ENCODE measurements around the gene PLPPR1.

The PLPPR1 gene

DNA sequence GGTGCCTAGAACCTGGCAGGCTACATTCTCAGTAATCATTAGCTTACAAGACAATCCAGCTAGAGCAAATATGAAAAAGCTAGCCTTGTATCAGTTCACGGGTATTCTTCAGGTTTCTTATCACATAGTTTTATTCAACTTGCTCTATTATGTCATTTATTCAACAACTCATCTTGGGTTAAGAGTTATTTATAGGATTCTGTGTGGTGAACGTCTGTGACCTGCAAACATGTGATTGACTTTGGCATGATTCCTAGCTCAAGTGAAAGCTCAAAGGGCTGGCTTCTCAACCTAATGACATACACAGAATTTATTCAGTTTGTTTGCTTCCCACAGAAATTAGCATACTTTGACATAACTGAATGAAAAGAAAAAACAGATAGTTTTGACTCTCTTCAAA is 173.1 kb downstream of the PLPPR1 start:
- no peaks in the 10 kb centered on the region for H3K36me3 ChIP-seq (ENCODE audit: insufficient read depth)
- H3K79me2 ChIP-seq (ENCODE audit: insufficient read depth, low read depth) = no peaks in the 10 kb centered on the region
- H3K27ac ChIP-seq = no peak overlapping the region
- no peak overlapping the region for H2AFZ ChIP-seq (ENCODE audit: low read depth)
- H3K4me1 ChIP-seq (ENCODE audit: low read depth, poor library complexity, severe bottlenecking) = no peaks in the 10 kb centered on the region
- H3K9ac ChIP-seq = no peak overlapping the region
- no peaks in the 10 kb centered on the region for H4K20me1 ChIP-seq (ENCODE audit: insufficient read depth)
- H3K4me2 ChIP-seq = no peak overlapping the region
- no peak overlapping the region for H3K4me3 ChIP-seq (IDR thresholded peaks at IDR 0.05; ENCODE audit: insufficient read depth, low read depth, low read length)
- TF ChIP-seq, protein P1, sequence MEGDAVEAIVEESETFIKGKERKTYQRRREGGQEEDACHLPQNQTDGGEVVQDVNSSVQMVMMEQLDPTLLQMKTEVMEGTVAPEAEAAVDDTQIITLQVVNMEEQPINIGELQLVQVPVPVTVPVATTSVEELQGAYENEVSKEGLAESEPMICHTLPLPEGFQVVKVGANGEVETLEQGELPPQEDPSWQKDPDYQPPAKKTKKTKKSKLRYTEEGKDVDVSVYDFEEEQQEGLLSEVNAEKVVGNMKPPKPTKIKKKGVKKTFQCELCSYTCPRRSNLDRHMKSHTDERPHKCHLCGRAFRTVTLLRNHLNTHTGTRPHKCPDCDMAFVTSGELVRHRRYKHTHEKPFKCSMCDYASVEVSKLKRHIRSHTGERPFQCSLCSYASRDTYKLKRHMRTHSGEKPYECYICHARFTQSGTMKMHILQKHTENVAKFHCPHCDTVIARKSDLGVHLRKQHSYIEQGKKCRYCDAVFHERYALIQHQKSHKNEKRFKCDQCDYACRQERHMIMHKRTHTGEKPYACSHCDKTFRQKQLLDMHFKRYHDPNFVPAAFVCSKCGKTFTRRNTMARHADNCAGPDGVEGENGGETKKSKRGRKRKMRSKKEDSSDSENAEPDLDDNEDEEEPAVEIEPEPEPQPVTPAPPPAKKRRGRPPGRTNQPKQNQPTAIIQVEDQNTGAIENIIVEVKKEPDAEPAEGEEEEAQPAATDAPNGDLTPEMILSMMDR (conservative IDR thresholded peaks at IDR 0.05; ENCODE audit: low read depth, low read length) = no peak
- H3K27me3 ChIP-seq (ENCODE audit: insufficient read depth, low read depth) = no peaks in the 10 kb centered on the region

DNA sequence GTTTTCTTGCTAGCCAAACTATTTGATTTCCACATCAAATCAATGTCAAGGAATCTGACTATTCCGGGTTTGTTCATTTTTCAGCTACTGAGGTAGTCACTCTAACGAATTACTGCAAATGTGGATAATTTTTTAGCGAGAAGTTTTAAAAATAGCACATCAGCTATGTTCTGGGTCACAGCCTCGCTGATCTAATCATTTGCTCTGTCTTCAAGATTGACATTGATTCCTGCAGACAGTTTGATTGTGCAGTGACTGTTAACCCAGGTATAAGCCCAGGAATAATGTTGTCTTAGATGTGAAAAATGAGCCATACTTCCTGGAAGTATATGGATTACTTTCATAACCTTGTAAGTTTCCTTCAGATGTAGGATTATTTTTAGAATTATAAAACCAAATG is 181.1 kb downstream of the PLPPR1 start:
- Histone ChIP-seq H3K36me3 (ENCODE audit: insufficient read depth) (no peaks in the 10 kb centered on the region), H2AFZ (ENCODE audit: low read depth) (no peak overlapping the region), H3K79me2 (ENCODE audit: insufficient read depth, low read depth) (no peaks in the 10 kb centered on the region), H3K27me3 (ENCODE audit: insufficient read depth, low read depth) (no peaks in the 10 kb centered on the region), H3K9ac (no peak overlapping the region), H3K4me1 (ENCODE audit: low read depth, poor library complexity, severe bottlenecking) (no peaks in the 10 kb centered on the region), H3K27ac (no peak overlapping the region), H4K20me1 (ENCODE audit: insufficient read depth) (no peaks in the 10 kb centered on the region), H3K4me3 (IDR thresholded peaks at IDR 0.05; ENCODE audit: insufficient read depth, low read depth, low read length) (no peak overlapping the region), H3K4me2 (no peak overlapping the region)
- TF ChIP-seq, protein P1 (conservative IDR thresholded peaks at IDR 0.05; ENCODE audit: low read depth, low read length) = no peak

DNA sequence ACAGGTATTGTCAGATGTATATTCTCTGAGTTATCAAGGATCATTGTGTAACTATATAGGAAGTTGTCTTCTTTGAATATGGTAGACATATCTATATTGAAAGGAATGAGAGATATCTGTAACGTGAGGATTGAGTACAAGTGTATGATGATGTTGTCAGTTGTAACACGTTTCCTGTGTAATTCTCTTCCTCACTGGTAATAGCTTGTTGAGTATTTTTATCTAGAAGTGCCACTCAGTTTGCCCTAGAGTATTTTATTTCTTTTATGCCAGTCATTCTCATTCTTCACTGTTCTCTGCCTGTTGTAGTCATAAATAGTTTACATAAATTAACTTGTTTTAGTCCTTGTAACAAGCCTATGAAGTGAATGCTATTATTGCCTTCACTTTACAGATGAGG is 184.1 kb downstream of the PLPPR1 start:
- H3K36me3 ChIP-seq (ENCODE audit: insufficient read depth) = no peaks in the 10 kb centered on the region
- H3K4me1 ChIP-seq (ENCODE audit: low read depth, poor library complexity, severe bottlenecking) = no peaks in the 10 kb centered on the region
- no peak overlapping the region for H3K9ac ChIP-seq
- no peaks in the 10 kb centered on the region for H3K79me2 ChIP-seq (ENCODE audit: insufficient read depth, low read depth)
- no peak overlapping the region for H2AFZ ChIP-seq (ENCODE audit: low read depth)
- no peak overlapping the region for H3K4me3 ChIP-seq (IDR thresholded peaks at IDR 0.05; ENCODE audit: insufficient read depth, low read depth, low read length)
- TF ChIP-seq, protein P1 (conservative IDR thresholded peaks at IDR 0.05; ENCODE audit: low read depth, low read length) = no peak
- no peak overlapping the region for H3K27ac ChIP-seq
- H4K20me1 ChIP-seq (ENCODE audit: insufficient read depth) = no peaks in the 10 kb centered on the region
- H3K27me3 ChIP-seq (ENCODE audit: insufficient read depth, low read depth) = no peaks in the 10 kb centered on the region
- H3K4me2 ChIP-seq = no peak overlapping the region

DNA sequence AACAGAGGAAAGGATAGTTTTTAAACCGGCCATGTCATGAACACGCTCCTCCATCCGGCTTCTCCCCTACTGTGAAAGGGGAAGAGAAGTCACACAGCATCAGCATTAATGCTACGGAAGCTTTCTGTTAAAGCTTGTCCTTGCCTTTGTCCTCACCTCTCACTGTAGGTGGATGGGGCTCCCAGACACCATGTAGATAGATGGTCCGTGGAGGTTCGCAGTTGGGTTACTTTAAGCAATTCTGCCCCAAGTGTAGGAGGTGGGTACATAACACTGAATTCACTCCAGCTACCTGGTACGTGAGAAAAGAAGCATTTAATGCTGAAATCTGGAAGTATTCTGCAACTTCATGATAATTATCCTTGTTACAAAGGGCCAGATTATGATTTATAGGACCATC is 190.5 kb downstream of the PLPPR1 start:
- H2AFZ ChIP-seq (ENCODE audit: low read depth) = no peak overlapping the region
- H3K9ac ChIP-seq = no peak overlapping the region
- H3K4me2 ChIP-seq = no peak overlapping the region
- no peaks in the 10 kb centered on the region for H3K79me2 ChIP-seq (ENCODE audit: insufficient read depth, low read depth)
- no peaks in the 10 kb centered on the region for H4K20me1 ChIP-seq (ENCODE audit: insufficient read depth)
- TF ChIP-seq, protein P1 (conservative IDR thresholded peaks at IDR 0.05; ENCODE audit: low read depth, low read length) = no peak
- no peak overlapping the region for H3K4me3 ChIP-seq (IDR thresholded peaks at IDR 0.05; ENCODE audit: insufficient read depth, low read depth, low read length)
- H3K36me3 ChIP-seq (ENCODE audit: insufficient read depth) = no peaks in the 10 kb centered on the region
- H3K4me1 ChIP-seq (ENCODE audit: low read depth, poor library complexity, severe bottlenecking) = no peaks in the 10 kb centered on the region
- no peak overlapping the region for H3K27ac ChIP-seq
- no peaks in the 10 kb centered on the region for H3K27me3 ChIP-seq (ENCODE audit: insufficient read depth, low read depth)
